GM12878 (cell line): Measurements from ENCODE around the gene UBXN6. TPM values are rescaled to one million over a fixed set of nuclear protein-coding genes. Genes with fewer than 3 reads are reported as not detected.

Experiments
- ATAC-seq: fragments of 200-7000 bp; cut with Tn5 transposase; 3 replicates; pipeline ENCODE4 v1.9.1; 2020; ENCODE audit warnings: mild to moderate bottlenecking, moderate library complexity
- BruUV-seq: library from RNA; stranded (reverse); fragments of 400-500 nt; replicated peaks from 2 replicates; lab custom pipeline; 2021; lab: Mats Ljungman, UMichigan
- CTCF ChIA-PET: fragments of 300-600 bp; sonication (Branson Sonifier 250); formaldehyde crosslinking; extraction: SDS; loops from one replicate; lab custom pipeline; 2021; ENCODE audit warnings: inconsistent platforms; lab: Yijun Ruan, JAX
- POLR2A ChIA-PET: fragments of 350-600 bp; formaldehyde crosslinking; extraction: SDS; loops from one replicate; lab custom pipeline; 2021; ENCODE audit warnings: inconsistent platforms; lab: Charles Lee
- RAD21 ChIA-PET: fragments of 300-600 bp; sonication (Branson Sonifier 250); formaldehyde crosslinking; loops from one replicate; lab custom pipeline; 2023; ENCODE audit warnings: antibody characterized with exemption; ENCODE audit not compliant: unreplicated experiment; lab: Charles Lee
- SMC1A ChIA-PET: fragments of 300-600 bp; sonication (Branson Sonifier 250); formaldehyde crosslinking; loops from one replicate; lab custom pipeline; 2023; ENCODE audit not compliant: unreplicated experiment, uncharacterized antibody; lab: Charles Lee
- DNase-seq: peaks from one replicate; pipeline ENCODE4 v3.0.0-alpha.2; 2011; ENCODE audit warnings: low read depth, low spot score
- FAIRE-seq: peaks from 3 replicates; lab custom pipeline; 2011; peaks lifted over from hg19 to GRCh38; lab: Jason Lieb, UNC
- H2AFZ ChIP-seq: 2 replicates; pipeline ENCODE4 v1.6.0; 2011; ENCODE audit warnings: low read depth, low read length, control low read depth; ENCODE audit not compliant: control insufficient read depth
- H3K27ac ChIP-seq: 2 replicates; pipeline ENCODE4 v1.5.1; 2011; ENCODE audit warnings: control low read depth; ENCODE audit not compliant: control insufficient read depth, insufficient read depth
- H3K27me3 ChIP-seq, 2 experiments: replicated peaks in 1 of 2; 2 replicates each; pipeline versions ENCODE4 v1.6.0 to v1.6.1; 2011; ENCODE audit warnings: low read length in 1 of 2; ENCODE audit not compliant: control insufficient read depth in 2 of 2, insufficient read depth in 2 of 2
- H3K36me3 ChIP-seq, 2 experiments: 2 replicates each; pipeline ENCODE4 v1.5.1; 2011; ENCODE audit warnings: low read length in 1 of 2; ENCODE audit not compliant: control insufficient read depth in 2 of 2, insufficient read depth in 2 of 2
- H3K4me1 ChIP-seq: 2 replicates; pipeline ENCODE4 v1.6.1; 2011; ENCODE audit warnings: mild to moderate bottlenecking, low read length, moderate library complexity, mixed read lengths; ENCODE audit not compliant: control insufficient read depth, insufficient read depth
- H3K4me2 ChIP-seq: 2 replicates; pipeline ENCODE4 v1.6.0; 2011; ENCODE audit warnings: control low read depth; ENCODE audit not compliant: control insufficient read depth, insufficient read depth
- H3K4me3 ChIP-seq: fragments of 200-600 bp; sonication (generic); 2 replicates; pipeline ENCODE4 v1.5.1; 2016
- H3K79me2 ChIP-seq: 2 replicates; pipeline ENCODE4 v1.6.0; 2011; ENCODE audit warnings: low read length; ENCODE audit not compliant: control insufficient read depth, insufficient read depth
- H3K9ac ChIP-seq: 2 replicates; pipeline ENCODE4 v1.8.0; 2011; ENCODE audit warnings: low read length, control low read depth, mixed read lengths; ENCODE audit not compliant: control insufficient read depth, insufficient read depth
- H3K9me3 ChIP-seq: replicated peaks from 3 replicates; pipeline ENCODE4 v1.5.1; 2011; ENCODE audit warnings: mild to moderate bottlenecking, low read length; ENCODE audit not compliant: control insufficient read depth, insufficient read depth
- H4K20me1 ChIP-seq: 2 replicates; pipeline ENCODE4 v1.6.0; 2011; ENCODE audit not compliant: control insufficient read depth, insufficient read depth
- CREB1 ChIP-seq: IDR thresholded peaks from 2 replicates; pipeline ENCODE4 v1.6.1; 2012; ENCODE audit warnings: low read depth, mild to moderate bottlenecking, inconsistent platforms
- GABPA ChIP-seq: IDR thresholded peaks from 2 replicates; pipeline ENCODE4 v1.6.1; 2014; ENCODE audit warnings: antibody characterized with exemption, low read depth, mild to moderate bottlenecking, inconsistent platforms
- NFXL1 ChIP-seq: fragments of 450-650 bp; IDR thresholded peaks from 2 replicates; pipeline ENCODE4 v1.6.1; 2017; ENCODE audit warnings: antibody characterized with exemption, mild to moderate bottlenecking, borderline replicate concordance
- POLR2A ChIP-seq: IDR thresholded peaks from 2 replicates; pipeline ENCODE4 v1.6.1; 2011; ENCODE audit warnings: low read depth, mild to moderate bottlenecking, low read length
- RAD21 ChIP-seq: IDR thresholded peaks from 2 replicates; pipeline ENCODE4 v1.6.1; 2011; ENCODE audit warnings: mild to moderate bottlenecking, low read depth, low read length, moderate library complexity; ENCODE audit not compliant: insufficient read depth
- SREBF1 ChIP-seq: IDR thresholded peaks from 2 replicates; pipeline ENCODE4 v1.6.1; 2012; ENCODE audit warnings: mild to moderate bottlenecking, low read length
- TAF1 ChIP-seq: IDR thresholded peaks from 2 replicates; pipeline ENCODE4 v1.6.1; 2011; ENCODE audit warnings: mild to moderate bottlenecking, low read depth, low read length, borderline replicate concordance
- WGBS: methylation state at CpG from one replicate; pipeline ENCODE4 v1.1.6; 2016; ENCODE audit warnings: low lambda C conversion rate; ENCODE audit not compliant: insufficient replicate concordance, insufficient coverage; ENCODE audit errors: missing lambda C conversion rate; 5-methylcytosine and 5-hydroxymethylcytosine counted together
- in situ Hi-C: fragments of 300-500 bp; cut with MboI; formaldehyde crosslinking; loops from 9 replicates; pipeline ENCODE4 v1.14.3; 2018; ENCODE audit warnings: mixed read lengths
- intact Hi-C: fragments of 100-400 bp; cut with micrococcal nuclease; formaldehyde crosslinking; loops from one replicate; pipeline ENCODE4 v1.14.2; 2022; ENCODE audit not compliant: unreplicated experiment
- polyA plus RNA-seq, 11 experiments: library from polyadenylated mRNA; depleted of rRNA in 4 of 11; unstranded in 6 of 11; stranded (reverse) in 5 of 11; fragments of >200 nt; fragmentation: Nextera tagmentation in 4 of 11; fragmentation: Illumina TruSeq in 1 of 11; extraction: Ambion mirVana in 4 of 11; extraction: Trizol in 1 of 11; gene quantifications; 1 replicate in 1 of 11; 2 replicates in 10 of 11; pipeline versions ENCODE4 v1.2.1 to v1.2.3, GENCODE V29; 2011 to 2016; ENCODE audit warnings: inconsistent platforms in 2 of 11, missing spikeins in 2 of 11, low read depth in 1 of 11
- total RNA-seq, 4 experiments: library from RNA; depleted of rRNA in 3 of 4; stranded (reverse); fragments of >200 nt in 3 of 4; fragmentation: Illumina TruSeq in 1 of 4; extraction: Trizol in 1 of 4; gene quantifications; 2 replicates each; pipeline versions ENCODE4 v1.2.1 to v1.2.3, GENCODE V29; 2013 to 2021
- TF ChIP-seq, protein P1 (sequence below): fragments of 450-650 bp; IDR thresholded peaks from 2 replicates; pipeline ENCODE4 v1.6.1; 2016; ENCODE audit warnings: mild to moderate bottlenecking
- TF ChIP-seq, protein P2 (sequence below): fragments of 450-650 bp; formaldehyde crosslinking; IDR thresholded peaks from 2 replicates; pipeline ENCODE4 v1.4.0; 2020; ENCODE audit warnings: mild to moderate bottlenecking, moderate library complexity

The UBXN6 gene
- total and polyA plus RNA-seq, 10 of the 15 experiments (the other 5 are each of a cell fraction or from before 2014, with no cell fraction given) = 0.47 to 50.8 (median 13.0) TPM

GRCh38 chr19:4431296-4431695 is 26.3 kb downstream of the UBXN6 start:
- CTCF ChIA-PET = no interaction called here
- no peak for FAIRE-seq
- no peak for ATAC-seq
- intact Hi-C loops (no loop called here), in situ Hi-C loops (no loop called here)
- Histone ChIP-seq H3K4me3 (no peak overlapping the region), H3K4me1 (peaks cover 21% of the 10 kb centered on the region), H2AFZ (peak overlapping the region; percentile 61), H3K79me2 (no peaks in the 10 kb centered on the region), H4K20me1 (no peaks in the 10 kb centered on the region), H3K9ac (no peak overlapping the region), H3K9me3 (no peaks in the 10 kb centered on the region), H3K27ac (peak overlapping the region; percentile 74), H3K27me3 (no peaks in the 10 kb centered on the region), H3K36me3 (peaks cover 22 to 37% of the 10 kb centered on the region in 2 experiments), H3K4me2 (no peak overlapping the region)
- WGBS = 46% methylated on average over 9 of the region's 9 CpGs
- RAD21 ChIA-PET = no interaction called here
- SMC1A ChIA-PET = no interaction called here
- BruUV-seq = no TSS peak
- no peak for TF ChIP-seq GABPA
- TF ChIP-seq NFXL1 = no peak
- TF ChIP-seq, protein P1, sequence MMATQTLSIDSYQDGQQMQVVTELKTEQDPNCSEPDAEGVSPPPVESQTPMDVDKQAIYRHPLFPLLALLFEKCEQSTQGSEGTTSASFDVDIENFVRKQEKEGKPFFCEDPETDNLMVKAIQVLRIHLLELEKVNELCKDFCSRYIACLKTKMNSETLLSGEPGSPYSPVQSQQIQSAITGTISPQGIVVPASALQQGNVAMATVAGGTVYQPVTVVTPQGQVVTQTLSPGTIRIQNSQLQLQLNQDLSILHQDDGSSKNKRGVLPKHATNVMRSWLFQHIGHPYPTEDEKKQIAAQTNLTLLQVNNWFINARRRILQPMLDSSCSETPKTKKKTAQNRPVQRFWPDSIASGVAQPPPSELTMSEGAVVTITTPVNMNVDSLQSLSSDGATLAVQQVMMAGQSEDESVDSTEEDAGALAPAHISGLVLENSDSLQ = 0 out of 2 replicates have a peak, but pooled peaks have one; percentile 6
- no peak for TF ChIP-seq CREB1
- TF ChIP-seq, protein P2, sequence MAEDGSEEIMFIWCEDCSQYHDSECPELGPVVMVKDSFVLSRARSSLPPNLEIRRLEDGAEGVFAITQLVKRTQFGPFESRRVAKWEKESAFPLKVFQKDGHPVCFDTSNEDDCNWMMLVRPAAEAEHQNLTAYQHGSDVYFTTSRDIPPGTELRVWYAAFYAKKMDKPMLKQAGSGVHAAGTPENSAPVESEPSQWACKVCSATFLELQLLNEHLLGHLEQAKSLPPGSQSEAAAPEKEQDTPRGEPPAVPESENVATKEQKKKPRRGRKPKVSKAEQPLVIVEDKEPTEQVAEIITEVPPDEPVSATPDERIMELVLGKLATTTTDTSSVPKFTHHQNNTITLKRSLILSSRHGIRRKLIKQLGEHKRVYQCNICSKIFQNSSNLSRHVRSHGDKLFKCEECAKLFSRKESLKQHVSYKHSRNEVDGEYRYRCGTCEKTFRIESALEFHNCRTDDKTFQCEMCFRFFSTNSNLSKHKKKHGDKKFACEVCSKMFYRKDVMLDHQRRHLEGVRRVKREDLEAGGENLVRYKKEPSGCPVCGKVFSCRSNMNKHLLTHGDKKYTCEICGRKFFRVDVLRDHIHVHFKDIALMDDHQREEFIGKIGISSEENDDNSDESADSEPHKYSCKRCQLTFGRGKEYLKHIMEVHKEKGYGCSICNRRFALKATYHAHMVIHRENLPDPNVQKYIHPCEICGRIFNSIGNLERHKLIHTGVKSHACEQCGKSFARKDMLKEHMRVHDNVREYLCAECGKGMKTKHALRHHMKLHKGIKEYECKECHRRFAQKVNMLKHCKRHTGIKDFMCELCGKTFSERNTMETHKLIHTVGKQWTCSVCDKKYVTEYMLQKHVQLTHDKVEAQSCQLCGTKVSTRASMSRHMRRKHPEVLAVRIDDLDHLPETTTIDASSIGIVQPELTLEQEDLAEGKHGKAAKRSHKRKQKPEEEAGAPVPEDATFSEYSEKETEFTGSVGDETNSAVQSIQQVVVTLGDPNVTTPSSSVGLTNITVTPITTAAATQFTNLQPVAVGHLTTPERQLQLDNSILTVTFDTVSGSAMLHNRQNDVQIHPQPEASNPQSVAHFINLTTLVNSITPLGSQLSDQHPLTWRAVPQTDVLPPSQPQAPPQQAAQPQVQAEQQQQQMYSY (CRISPR knock-in tag) = no peak
- peak; percentile 12; the same call in 1 of the 2 replicates for TF ChIP-seq POLR2A
- no peak for TF ChIP-seq TAF1
- TF ChIP-seq SREBF1 = no peak
- no peak for TF ChIP-seq RAD21
- no peak for DNase-seq
- POLR2A ChIA-PET = no interaction called here
